ENCODE measurements around the gene LEPROT. TPM values are rescaled to one million over a fixed set of nuclear protein-coding genes. Genes with fewer than 3 reads are reported as not detected.
A peak's percentile ranks its signal among the peaks of the same experiment; 100 is the strongest.

The LEPROT gene, protein sequence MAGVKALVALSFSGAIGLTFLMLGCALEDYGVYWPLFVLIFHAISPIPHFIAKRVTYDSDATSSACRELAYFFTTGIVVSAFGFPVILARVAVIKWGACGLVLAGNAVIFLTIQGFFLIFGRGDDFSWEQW
- 10 to 100 TPM; 30.0 to 55.5 (median 40.8) TPM for total RNA-seq
- polyA plus RNA-seq, result 10 to 100 TPM; 26.2 to 30.3 TPM
- long read RNA-seq, donor 1, full-length matches to known transcripts, result 43 of 54 reads
- long read RNA-seq, donor 1, partial matches to known transcripts, result 11 of 54 reads
- long read RNA-seq, donor 1, other reads (novel, unspliced or antisense), result 0 of 54 reads
- long read RNA-seq, donor 2, full-length matches to known transcripts, result 41 of 52 reads
- long read RNA-seq, donor 2, partial matches to known transcripts, result 10 of 52 reads
- long read RNA-seq, donor 2, other reads (novel, unspliced or antisense), result 1 of 52 reads
- long read RNA-seq, donor 3, full-length matches to known transcripts, result 100 of 123 reads
- long read RNA-seq, donor 3, partial matches to known transcripts, result 23 of 123 reads
- long read RNA-seq, donor 3, other reads (novel, unspliced or antisense), result 0 of 123 reads

DNA sequence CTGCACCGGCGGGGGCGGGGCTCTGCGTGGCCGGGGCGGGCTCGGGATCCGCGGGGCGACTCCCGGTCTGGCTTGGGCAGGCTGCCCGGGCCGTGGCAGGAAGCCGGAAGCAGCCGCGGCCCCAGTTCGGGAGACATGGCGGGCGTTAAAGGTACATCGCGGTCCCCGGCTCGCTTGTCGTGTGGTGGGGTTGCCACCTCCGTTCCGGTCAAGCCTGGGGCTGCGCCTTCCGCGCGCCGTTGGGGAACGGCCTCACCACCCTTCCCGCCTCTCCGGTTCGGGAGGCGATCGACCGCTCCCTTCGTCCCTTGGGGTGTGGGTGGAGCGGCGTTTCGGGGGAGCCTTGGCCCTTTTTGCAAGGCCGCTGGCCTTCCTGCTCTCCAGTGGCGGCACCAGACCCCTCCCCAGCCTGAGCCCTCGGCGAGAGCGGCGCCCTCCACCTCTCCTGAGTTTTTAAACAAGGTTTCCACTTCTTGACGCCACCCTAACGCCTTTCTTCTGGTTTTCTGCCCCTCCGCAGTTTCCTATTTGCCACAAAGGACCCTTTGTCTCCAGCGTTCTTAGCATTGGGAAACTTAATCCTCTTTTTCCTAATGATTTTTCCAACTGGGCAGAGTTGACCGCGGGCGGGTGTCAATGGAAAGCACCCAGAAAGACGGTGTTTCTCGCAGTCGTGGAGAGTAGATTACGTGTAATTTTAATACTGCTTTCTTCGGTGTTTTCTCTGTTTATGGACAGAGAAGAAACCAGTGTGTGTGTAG is at the start of gene LEPROT, which contains the start of gene LEPR:
TSS of gene LEPROT (plus strand) at position 79 of the 761 bp plus-strand sequence. CDS start at position 136, 57 bp downstream.
TSS of gene LEPR (plus strand) at position 79 of the 761 bp plus-strand sequence. CDS start 144,898 bp downstream, outside the sequence.
- intact Hi-C loops (cut with DNase I), result loop anchor here in 8 of 10 donors (2.0 to 10.0 kb wide), 10 partner anchors 156 to 356 kb away; no protein-coding TSS in a partner anchor
- DNase-seq (no peak), ATAC-seq (peak in 3 of 8 donors; percentile 21 to 23 (median 22))
- Histone ChIP-seq H3K27ac (peak within 1 kb of the TSS; percentile 89 to 99 (median 98)), H3K27me3 (no peaks in the 10 kb centered on the region), H3K4me3 (peak within 1 kb of the TSS; percentile 50 to 96 (median 82)), H3K36me3 (peaks cover 0 to 9% (median 5%) of the 10 kb centered on the region in 9 donors), H3K4me1 (peaks cover 0 to 43% (median 35%) of the 10 kb centered on the region in 9 donors), H3K9me3 (no peaks in the 10 kb centered on the region)
- 1% methylated on average over 58 to 60 of the region's 60 CpGs for WGBS, 2 donors
- TF ChIP-seq, protein P1, sequence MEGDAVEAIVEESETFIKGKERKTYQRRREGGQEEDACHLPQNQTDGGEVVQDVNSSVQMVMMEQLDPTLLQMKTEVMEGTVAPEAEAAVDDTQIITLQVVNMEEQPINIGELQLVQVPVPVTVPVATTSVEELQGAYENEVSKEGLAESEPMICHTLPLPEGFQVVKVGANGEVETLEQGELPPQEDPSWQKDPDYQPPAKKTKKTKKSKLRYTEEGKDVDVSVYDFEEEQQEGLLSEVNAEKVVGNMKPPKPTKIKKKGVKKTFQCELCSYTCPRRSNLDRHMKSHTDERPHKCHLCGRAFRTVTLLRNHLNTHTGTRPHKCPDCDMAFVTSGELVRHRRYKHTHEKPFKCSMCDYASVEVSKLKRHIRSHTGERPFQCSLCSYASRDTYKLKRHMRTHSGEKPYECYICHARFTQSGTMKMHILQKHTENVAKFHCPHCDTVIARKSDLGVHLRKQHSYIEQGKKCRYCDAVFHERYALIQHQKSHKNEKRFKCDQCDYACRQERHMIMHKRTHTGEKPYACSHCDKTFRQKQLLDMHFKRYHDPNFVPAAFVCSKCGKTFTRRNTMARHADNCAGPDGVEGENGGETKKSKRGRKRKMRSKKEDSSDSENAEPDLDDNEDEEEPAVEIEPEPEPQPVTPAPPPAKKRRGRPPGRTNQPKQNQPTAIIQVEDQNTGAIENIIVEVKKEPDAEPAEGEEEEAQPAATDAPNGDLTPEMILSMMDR (IDR thresholded peaks at IDR 0.05), result no peak

DNA sequence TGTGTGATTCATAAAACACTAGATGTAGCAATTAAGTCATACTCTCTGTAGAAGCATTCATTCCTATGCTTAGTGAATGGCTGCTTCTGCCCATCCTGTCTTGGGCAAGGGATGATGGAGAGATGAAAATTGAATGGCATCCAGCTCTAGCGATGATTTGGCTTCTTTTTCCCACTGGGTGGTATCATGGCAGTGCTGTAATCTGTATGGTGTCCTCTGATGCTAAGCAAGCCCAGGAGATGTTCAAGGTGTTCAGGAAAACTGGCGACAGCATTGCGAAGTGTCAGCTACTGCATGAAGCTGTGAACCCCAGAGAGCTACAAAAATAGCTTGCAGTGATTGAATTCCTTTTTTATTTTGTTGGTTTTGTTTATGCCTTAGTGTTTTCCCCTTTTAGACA is 48.9 kb upstream of the LEPROT start:
- Histone ChIP-seq H3K36me3 (peaks cover 0 to 3% (median 0%) of the 10 kb centered on the region in 9 donors), H3K4me1 (no peaks in the 10 kb centered on the region), H3K4me3 (no peak overlapping the region), H3K27ac (no peak overlapping the region), H3K9me3 (no peaks in the 10 kb centered on the region), H3K27me3 (no peaks in the 10 kb centered on the region)
- no peak for DNase-seq
- TF ChIP-seq, protein P1 (IDR thresholded peaks at IDR 0.05), result no peak
- intact Hi-C loops (cut with DNase I), result no loop called here
- 63 to 68% methylated on average over 3 of the region's 3 CpGs for WGBS, 2 donors
- ATAC-seq, result no peak

DNA sequence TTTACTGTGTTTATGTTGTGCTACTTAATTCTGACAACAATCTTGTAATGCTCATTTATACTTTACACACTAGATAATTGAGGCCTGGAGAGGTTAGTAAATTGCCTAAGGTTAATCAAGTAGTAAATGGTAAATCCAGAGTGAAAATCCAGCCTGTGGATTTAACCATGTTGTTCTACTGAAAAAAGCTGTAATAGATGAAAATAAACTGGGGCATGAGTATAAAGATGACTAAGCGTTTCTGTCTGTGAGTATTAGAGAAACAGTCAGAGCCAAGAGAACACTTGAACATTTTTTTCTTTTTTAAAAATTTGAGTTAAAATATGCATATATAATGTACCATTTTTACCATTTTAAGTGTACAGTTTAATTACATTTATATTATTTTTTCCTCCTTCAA is 47.9 kb upstream of the LEPROT start:
- Histone ChIP-seq H3K27ac (no peak overlapping the region), H3K36me3 (no peaks in the 10 kb centered on the region), H3K4me3 (no peak overlapping the region), H3K4me1 (no peaks in the 10 kb centered on the region), H3K27me3 (no peaks in the 10 kb centered on the region), H3K9me3 (no peaks in the 10 kb centered on the region)
- ATAC-seq (no peak), DNase-seq (no peak)
- TF ChIP-seq, protein P1 (IDR thresholded peaks at IDR 0.05), result no peak
- 77 to 82% methylated on average over 1 of the region's 1 CpG for WGBS, 2 donors
- intact Hi-C loops (cut with DNase I), result no loop called here
